Vagina (tissue), 2 donors: ENCODE results near the gene FRMD4A.

Source experiments
- POLR2A ChIP-seq, 2 donors: fragments of 450-650 bp; IDR thresholded peaks; one replicate each; pipeline ENCODE4 v1.6.1; 2017; ENCODE audit warnings: antibody characterized with exemption in 2 of 2, mild to moderate bottlenecking in 2 of 2, moderate library complexity in 2 of 2
- POLR2AphosphoS5 ChIP-seq, 2 donors: sonication (generic); formaldehyde crosslinking; IDR thresholded peaks; one replicate each; pipeline ENCODE4 v1.9.0; 2017; ENCODE audit warnings: antibody characterized with exemption in 2 of 2, mild to moderate bottlenecking in 2 of 2, low read depth in 1 of 2; ENCODE audit not compliant: insufficient read depth in 1 of 2
- TF ChIP-seq, protein P1 (sequence below), 3 experiments: fragments of 450-650 bp in 2 of 3; fragments of 200-600 bp in 1 of 3; sonication (generic) in 1 of 3; IDR thresholded peaks; one replicate each; pipeline ENCODE4 v1.5.1; 2017 to 2019; ENCODE audit warnings: antibody characterized with exemption in 3 of 3, mild to moderate bottlenecking in 2 of 3, moderate library complexity in 2 of 3

DNA sequence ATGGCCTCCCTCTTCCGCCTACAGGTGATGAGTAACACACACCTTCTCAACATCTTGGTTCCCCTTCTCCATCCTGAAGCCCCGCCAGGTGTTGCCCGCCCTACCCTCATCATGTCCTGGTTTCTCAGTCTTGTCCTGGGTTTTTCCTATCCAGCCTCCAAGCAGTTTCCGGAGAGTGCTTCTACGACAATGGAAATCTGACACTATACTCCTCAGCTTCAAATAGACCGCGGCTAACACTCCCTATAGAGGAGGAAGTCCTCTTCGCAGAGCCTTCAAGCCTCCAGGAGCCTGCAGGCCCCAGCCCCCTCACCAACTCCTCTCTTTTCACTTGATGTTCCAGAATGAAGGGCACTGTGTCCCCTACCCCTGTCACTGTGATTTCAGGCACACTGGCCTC is 596.6 kb downstream of the FRMD4A start:
- TF ChIP-seq, protein P1, sequence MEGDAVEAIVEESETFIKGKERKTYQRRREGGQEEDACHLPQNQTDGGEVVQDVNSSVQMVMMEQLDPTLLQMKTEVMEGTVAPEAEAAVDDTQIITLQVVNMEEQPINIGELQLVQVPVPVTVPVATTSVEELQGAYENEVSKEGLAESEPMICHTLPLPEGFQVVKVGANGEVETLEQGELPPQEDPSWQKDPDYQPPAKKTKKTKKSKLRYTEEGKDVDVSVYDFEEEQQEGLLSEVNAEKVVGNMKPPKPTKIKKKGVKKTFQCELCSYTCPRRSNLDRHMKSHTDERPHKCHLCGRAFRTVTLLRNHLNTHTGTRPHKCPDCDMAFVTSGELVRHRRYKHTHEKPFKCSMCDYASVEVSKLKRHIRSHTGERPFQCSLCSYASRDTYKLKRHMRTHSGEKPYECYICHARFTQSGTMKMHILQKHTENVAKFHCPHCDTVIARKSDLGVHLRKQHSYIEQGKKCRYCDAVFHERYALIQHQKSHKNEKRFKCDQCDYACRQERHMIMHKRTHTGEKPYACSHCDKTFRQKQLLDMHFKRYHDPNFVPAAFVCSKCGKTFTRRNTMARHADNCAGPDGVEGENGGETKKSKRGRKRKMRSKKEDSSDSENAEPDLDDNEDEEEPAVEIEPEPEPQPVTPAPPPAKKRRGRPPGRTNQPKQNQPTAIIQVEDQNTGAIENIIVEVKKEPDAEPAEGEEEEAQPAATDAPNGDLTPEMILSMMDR (IDR thresholded peaks at IDR 0.05): no peak
- TF ChIP-seq POLR2AphosphoS5 (IDR thresholded peaks at IDR 0.05; ENCODE audit: insufficient read depth in 1 of 2, low read depth in 1 of 2): no peak
- TF ChIP-seq POLR2A (IDR thresholded peaks at IDR 0.05): no peak
